ENCODE data around the gene H1-8.

Gene H1-8

DNA sequence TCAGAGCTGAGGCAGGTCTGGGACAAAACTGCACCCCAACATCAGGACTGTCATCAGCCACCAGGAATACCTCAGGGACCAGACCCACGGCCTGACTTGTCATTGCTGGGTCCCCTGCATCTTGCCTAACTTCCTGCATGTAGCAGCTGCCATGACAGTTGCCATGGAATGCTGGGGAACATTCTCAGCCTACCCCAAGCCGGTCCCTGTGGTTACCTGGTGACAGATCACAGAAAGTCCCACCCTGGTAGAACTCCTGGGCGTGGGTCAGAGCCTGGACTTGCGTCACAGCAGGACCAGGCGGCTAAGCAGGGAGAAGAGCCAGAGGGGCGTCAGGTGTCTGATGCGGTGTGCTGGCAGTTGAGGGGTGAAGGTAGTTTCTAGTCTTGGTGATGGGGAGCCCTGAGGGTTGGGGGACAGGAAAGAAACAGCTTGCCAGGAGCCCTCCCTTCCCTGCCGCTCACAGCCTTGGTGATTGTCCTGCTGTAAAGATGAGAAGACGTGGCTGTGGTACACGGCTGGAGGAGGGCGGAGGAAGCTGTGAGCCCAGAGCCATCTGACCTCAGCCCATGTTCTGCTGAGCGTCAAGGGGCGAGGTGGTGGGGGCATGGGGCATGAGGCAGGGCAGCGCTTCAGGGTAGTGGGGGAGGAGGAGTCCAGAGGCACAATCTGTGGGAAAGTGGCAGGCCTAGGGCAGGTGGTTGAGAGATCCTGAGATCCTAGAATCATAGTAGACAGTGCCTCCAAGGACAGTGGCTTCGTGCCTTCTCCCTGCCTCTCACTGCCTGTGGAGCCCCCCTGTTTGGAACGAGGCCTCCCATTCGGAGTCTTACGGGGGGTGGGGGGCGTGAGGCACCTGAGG lies 5.4 kb downstream of the H1-8 start:
- no peak for DNase-seq (ENCODE audit: low read depth)
- TF ChIP-seq, protein P1, sequence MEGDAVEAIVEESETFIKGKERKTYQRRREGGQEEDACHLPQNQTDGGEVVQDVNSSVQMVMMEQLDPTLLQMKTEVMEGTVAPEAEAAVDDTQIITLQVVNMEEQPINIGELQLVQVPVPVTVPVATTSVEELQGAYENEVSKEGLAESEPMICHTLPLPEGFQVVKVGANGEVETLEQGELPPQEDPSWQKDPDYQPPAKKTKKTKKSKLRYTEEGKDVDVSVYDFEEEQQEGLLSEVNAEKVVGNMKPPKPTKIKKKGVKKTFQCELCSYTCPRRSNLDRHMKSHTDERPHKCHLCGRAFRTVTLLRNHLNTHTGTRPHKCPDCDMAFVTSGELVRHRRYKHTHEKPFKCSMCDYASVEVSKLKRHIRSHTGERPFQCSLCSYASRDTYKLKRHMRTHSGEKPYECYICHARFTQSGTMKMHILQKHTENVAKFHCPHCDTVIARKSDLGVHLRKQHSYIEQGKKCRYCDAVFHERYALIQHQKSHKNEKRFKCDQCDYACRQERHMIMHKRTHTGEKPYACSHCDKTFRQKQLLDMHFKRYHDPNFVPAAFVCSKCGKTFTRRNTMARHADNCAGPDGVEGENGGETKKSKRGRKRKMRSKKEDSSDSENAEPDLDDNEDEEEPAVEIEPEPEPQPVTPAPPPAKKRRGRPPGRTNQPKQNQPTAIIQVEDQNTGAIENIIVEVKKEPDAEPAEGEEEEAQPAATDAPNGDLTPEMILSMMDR (IDR thresholded peaks at IDR 0.05; ENCODE audit: control insufficient read depth, extremely low read depth, insufficient read depth) = no peak
- no peak overlapping the region for H3K4me3 ChIP-seq (ENCODE audit: low read depth, low read length)

DNA sequence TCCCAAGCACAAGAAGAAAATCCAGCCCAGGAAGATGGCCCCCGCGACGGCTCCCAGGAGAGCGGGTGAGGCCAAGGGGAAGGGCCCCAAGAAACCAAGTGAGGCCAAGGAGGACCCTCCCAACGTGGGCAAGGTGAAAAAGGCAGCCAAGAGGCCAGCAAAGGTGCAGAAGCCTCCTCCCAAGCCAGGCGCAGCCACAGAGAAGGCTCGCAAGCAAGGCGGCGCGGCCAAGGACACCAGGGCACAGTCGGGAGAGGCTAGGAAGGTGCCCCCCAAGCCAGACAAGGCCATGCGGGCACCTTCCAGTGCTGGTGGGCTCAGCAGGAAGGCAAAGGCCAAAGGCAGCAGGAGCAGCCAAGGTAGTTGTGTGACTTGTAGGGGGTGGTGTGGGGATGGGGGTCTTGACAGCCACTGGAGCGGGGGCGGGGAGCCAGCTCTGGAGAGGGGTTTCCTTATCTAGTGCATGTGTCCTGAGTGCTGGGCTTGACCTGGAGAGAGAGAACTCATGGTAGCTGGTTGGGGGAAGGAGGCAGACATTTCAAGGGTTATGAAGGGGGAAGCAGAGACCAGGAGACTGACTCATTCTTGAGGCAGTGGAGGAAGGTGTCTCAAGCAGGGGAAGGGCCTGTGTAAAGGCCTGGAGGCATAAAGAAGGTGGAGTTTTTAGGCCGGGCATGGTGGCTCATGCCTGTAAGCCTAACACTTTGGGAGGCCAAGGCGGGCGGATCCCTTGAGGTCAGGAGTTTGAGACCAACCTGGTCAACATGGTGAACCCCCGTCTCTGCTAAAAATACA lies 6.2 kb downstream of the H1-8 start:
- H3K4me3 ChIP-seq (ENCODE audit: low read depth, low read length) = no peak overlapping the region
- TF ChIP-seq, protein P1 (IDR thresholded peaks at IDR 0.05; ENCODE audit: control insufficient read depth, extremely low read depth, insufficient read depth) = no peak
- DNase-seq (ENCODE audit: low read depth) = no peak

DNA sequence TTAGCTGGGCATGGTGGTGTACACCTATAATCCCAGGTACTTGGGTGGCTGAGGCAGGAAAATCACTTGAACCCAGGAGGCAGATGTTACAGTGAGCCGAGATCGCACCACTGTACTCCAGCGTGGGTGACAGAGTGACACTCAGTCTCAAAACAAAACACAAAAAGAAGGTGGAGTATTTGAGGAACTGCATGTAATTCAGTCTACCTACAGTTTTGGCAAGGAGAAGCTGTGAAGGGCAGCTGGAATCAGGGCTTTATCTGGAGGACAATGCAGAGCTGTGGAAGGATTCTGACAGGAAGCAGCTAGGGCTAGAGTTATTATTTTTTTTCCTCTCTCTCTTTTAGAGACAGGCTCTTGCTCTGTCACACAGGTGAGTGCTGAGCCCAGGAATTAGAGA lies 6.8 kb downstream of the H1-8 start:
- TF ChIP-seq, protein P1 (IDR thresholded peaks at IDR 0.05; ENCODE audit: control insufficient read depth, extremely low read depth, insufficient read depth) = no peak
- no peak for DNase-seq (ENCODE audit: low read depth)

DNA sequence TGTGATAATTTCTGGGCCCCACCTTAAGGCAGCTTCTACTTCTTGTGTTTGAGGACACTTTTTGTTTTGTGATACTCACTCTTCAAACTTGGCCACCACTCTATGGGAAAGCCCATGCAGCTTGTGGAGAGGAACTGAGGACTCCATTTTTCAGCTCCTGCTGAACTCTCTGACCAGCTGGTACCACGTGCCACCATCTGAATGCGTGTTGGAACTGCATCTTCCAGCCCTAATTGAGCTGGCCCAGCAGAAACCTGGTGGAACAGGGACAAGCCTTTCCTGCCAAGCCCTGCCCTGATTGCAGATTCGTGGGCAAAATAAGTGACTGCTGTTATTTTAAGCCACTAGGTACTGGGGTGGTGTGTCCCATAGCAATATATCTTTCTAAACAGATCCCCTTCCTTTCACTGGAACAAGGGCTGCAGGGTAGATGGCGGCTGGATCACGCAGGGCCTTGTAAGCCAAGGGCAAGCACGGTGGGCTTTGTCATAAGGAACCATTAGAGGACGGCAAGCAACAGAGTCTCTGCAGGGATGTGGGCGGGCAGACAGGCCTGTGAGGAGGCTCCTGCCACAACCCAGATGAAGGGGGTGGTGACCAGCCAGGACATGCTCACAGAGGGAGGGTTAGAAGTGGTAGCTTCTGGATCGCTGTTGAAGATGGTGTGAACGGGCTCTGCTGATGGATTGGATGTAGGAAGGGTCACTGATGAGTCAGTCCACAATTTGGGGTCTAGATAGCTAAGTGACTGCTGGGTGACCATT lies 9.5 kb downstream of the H1-8 start:
- DNase-seq (ENCODE audit: low read depth) = no peak
- TF ChIP-seq, protein P1 (IDR thresholded peaks at IDR 0.05; ENCODE audit: control insufficient read depth, extremely low read depth, insufficient read depth) = no peak
- H3K4me3 ChIP-seq (ENCODE audit: low read depth, low read length) = no peak overlapping the region

More for the DNA sequence above, 6.8 kb downstream of the H1-8 start:
- no peak overlapping the region for H3K4me3 ChIP-seq (ENCODE audit: low read depth, low read length)

DNA sequence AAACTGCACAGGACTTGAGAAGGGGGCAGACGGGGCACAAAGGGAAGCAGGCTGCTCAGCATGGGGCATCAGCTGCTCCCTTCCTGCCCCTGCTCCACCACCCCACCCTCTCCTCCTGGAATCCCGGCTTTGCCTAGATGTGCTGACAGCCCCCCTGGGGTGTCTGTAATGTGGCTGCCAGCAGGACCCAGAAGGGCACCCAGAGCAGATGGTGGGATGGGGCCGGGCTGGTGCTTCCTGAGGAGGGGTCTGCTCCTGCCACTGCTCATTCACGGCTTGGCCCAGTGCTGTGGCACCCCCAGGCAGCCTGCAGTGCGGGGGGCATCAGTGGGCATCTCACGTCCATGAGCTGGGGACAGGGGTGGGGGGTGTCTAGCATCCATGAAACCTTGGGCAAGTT lies 10.2 kb downstream of the H1-8 start:
- TF ChIP-seq, protein P1 (IDR thresholded peaks at IDR 0.05; ENCODE audit: control insufficient read depth, extremely low read depth, insufficient read depth) = no peak
- no peak for DNase-seq (ENCODE audit: low read depth)
- no peak overlapping the region for H3K4me3 ChIP-seq (ENCODE audit: low read depth, low read length)

DNA sequence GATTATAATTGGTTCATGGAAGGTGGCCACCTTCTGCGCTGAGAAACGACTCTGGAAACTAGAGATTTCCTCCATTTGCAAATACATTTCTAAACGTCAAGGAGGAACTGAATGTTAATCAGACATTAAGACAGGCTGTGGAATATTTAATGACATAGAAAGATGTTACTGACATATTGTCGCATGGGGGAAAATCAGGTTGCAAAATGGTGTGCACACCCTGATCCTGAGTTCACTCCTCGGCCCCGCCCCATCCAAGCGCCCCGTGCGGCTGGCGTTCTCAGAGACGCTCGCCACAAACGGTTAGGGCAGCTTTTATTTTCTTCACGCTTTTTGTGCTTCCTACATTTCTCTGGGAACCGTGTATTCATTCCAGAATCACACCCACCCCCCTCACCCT lies 10.7 kb downstream of the H1-8 start:
- TF ChIP-seq, protein P1 (IDR thresholded peaks at IDR 0.05; ENCODE audit: control insufficient read depth, extremely low read depth, insufficient read depth) = no peak
- DNase-seq (ENCODE audit: low read depth) = no peak
- no peak overlapping the region for H3K4me3 ChIP-seq (ENCODE audit: low read depth, low read length)

Measured in LNCaP clone FGC (cell line).